Measurements from ENCODE around the gene LY6G6F. TPM values are rescaled to one million over a fixed set of nuclear protein-coding genes. Genes with fewer than 3 reads are reported as not detected.

Gene LY6G6F
- total RNA-seq, 1 donor from 2014 or later, result not detected

GRCh38 chr6:31691564-31692108 lies 15.0 kb upstream of the LY6G6F start:
- H3K4me1 Mint-ChIP-seq (ENCODE audit: low read depth), result no peaks in the 10 kb centered on the region
- H3K27me3 Mint-ChIP-seq (ENCODE audit: low read depth), result no peaks in the 10 kb centered on the region
- no peaks in the 10 kb centered on the region for H3K9me3 Mint-ChIP-seq (ENCODE audit: low read depth)
- no peak overlapping the region for H3K27ac Mint-ChIP-seq (ENCODE audit: unreplicated experiment)
- no peak overlapping the region for H3K4me3 Mint-ChIP-seq (ENCODE audit: unreplicated experiment)
- peaks cover 27% of the 10 kb centered on the region for H3K36me3 Mint-ChIP-seq (ENCODE audit: low read depth)
- TF ChIP-seq, protein P1, sequence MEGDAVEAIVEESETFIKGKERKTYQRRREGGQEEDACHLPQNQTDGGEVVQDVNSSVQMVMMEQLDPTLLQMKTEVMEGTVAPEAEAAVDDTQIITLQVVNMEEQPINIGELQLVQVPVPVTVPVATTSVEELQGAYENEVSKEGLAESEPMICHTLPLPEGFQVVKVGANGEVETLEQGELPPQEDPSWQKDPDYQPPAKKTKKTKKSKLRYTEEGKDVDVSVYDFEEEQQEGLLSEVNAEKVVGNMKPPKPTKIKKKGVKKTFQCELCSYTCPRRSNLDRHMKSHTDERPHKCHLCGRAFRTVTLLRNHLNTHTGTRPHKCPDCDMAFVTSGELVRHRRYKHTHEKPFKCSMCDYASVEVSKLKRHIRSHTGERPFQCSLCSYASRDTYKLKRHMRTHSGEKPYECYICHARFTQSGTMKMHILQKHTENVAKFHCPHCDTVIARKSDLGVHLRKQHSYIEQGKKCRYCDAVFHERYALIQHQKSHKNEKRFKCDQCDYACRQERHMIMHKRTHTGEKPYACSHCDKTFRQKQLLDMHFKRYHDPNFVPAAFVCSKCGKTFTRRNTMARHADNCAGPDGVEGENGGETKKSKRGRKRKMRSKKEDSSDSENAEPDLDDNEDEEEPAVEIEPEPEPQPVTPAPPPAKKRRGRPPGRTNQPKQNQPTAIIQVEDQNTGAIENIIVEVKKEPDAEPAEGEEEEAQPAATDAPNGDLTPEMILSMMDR (IDR thresholded peaks at IDR 0.05), result no peak
- no peak for DNase-seq (ENCODE audit: low spot score)

- no peak overlapping the region for H3K27ac Mint-ChIP-seq (ENCODE audit: unreplicated experiment)
- H3K27me3 Mint-ChIP-seq (ENCODE audit: low read depth), result no peaks in the 10 kb centered on the region
- H3K9me3 Mint-ChIP-seq (ENCODE audit: low read depth), result no peaks in the 10 kb centered on the region
- no peaks in the 10 kb centered on the region for H3K4me1 Mint-ChIP-seq (ENCODE audit: low read depth)
- H3K36me3 Mint-ChIP-seq (ENCODE audit: low read depth), result peaks cover 27% of the 10 kb centered on the region
- no peak overlapping the region for H3K4me3 Mint-ChIP-seq (ENCODE audit: unreplicated experiment)
- DNase-seq (ENCODE audit: low spot score), result no peak
- TF ChIP-seq, protein P1 (IDR thresholded peaks at IDR 0.05), result no peak
Measured at GRCh38 chr6:31692353-31692752, 14.3 kb upstream of the LY6G6F start.

GRCh38 chr6:31692886-31693285 lies 13.8 kb upstream of the LY6G6F start:
- Mint-ChIP-seq H3K4me1 (ENCODE audit: low read depth) (no peaks in the 10 kb centered on the region), H3K9me3 (ENCODE audit: low read depth) (no peaks in the 10 kb centered on the region), H3K27ac (ENCODE audit: unreplicated experiment) (no peak overlapping the region), H3K27me3 (ENCODE audit: low read depth) (no peaks in the 10 kb centered on the region), H3K4me3 (ENCODE audit: unreplicated experiment) (no peak overlapping the region), H3K36me3 (ENCODE audit: low read depth) (peaks cover 27% of the 10 kb centered on the region)
- TF ChIP-seq, protein P1 (IDR thresholded peaks at IDR 0.05), result no peak
- no peak for DNase-seq (ENCODE audit: low spot score)

DNA sequence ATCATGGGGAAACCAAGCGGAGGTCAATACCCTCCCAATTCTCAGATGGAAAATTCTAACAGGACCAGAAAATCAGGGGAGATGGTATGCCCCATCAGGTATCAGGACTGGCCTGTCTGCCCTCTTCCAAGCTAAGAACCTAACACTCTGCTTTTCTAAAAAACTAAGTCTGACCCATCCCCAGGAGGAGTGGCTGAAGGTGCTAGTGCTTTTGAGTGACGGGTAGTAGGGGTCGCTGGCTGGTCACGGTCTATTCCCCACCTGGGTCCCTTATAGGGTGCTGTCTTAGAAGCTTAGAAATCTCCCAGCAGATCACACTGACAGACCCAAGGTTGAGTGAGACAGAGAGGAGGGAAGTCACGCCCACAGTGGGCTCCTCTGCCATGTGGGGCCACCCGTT lies 13.1 kb upstream of the LY6G6F start:
- H3K27ac Mint-ChIP-seq (ENCODE audit: unreplicated experiment), result no peak overlapping the region
- TF ChIP-seq, protein P1 (IDR thresholded peaks at IDR 0.05), result no peak

DNA sequence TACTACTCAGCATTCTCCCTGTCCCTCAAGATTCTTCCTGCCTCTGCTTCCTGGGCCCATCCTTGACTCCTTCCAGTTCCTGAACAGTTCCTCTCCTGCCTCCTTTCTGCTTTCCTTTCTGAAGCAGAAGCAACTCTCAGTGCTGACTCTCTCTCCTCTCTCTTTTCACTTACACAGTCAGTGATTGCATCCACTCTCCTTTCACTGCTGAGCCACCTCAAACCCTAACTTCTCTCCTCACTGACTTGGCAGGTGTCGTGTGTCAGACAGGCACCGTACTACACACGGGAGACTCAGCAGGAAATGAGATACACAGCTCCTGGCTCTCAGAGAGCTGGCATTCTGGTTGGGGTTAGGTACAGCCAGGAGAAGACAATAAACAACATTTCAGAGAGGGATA lies 9.1 kb upstream of the LY6G6F start:
- no peaks in the 10 kb centered on the region for H3K27me3 Mint-ChIP-seq (ENCODE audit: low read depth)
- peak overlapping the region; percentile 4 for H3K27ac Mint-ChIP-seq (ENCODE audit: unreplicated experiment)
- TF ChIP-seq, protein P1 (IDR thresholded peaks at IDR 0.05), result no peak
- H3K4me3 Mint-ChIP-seq (ENCODE audit: unreplicated experiment), result no peak overlapping the region
- peaks cover 18% of the 10 kb centered on the region for H3K4me1 Mint-ChIP-seq (ENCODE audit: low read depth)
- DNase-seq (ENCODE audit: low spot score), result no peak
- no peaks in the 10 kb centered on the region for H3K9me3 Mint-ChIP-seq (ENCODE audit: low read depth)
- peaks cover 15% of the 10 kb centered on the region for H3K36me3 Mint-ChIP-seq (ENCODE audit: low read depth)

More for the DNA sequence above, 13.1 kb upstream of the LY6G6F start:
- Mint-ChIP-seq H3K27me3 (ENCODE audit: low read depth) (no peaks in the 10 kb centered on the region), H3K4me1 (ENCODE audit: low read depth) (no peaks in the 10 kb centered on the region), H3K9me3 (ENCODE audit: low read depth) (no peaks in the 10 kb centered on the region), H3K4me3 (ENCODE audit: unreplicated experiment) (no peak overlapping the region), H3K36me3 (ENCODE audit: low read depth) (peaks cover 25% of the 10 kb centered on the region)
- DNase-seq (ENCODE audit: low spot score), result no peak
